SHP77 (cell line): ENCODE measurements around the gene OCIAD1.

Experiments used
- DNase-seq, 2 experiments: peaks; one replicate each; lab custom pipeline; 2025; lab: John Stamatoyannopoulos, UW

Gene OCIAD1

DNA sequence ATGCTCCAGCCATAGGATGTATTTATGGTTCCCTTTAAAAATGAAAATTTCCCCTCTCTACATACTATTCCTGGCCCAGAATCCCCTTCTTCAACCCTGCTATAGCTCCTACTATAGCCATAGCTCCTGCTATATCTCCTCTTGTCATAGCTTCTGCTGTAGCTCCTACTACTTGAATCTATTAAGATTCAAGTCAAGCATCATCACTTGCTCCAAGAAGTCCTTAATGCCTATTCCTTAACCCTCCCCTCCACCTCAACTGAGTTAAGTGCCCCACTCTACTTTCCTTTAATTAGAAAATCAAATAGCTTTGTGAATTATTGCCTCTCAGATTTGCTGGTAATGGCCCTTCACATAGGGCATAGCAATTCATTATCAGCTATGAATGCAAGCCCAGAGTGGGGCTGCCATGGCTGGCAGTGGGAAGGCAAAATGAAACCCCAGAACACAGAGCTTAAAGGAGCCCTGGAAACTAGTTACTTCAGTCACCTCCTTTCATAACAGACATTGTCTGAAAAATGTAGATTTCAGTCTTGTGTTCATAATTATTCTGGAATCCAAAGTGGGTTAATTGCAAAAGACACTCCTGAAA lies 60.2 kb downstream of the OCIAD1 start:
- DNase-seq, result no peak

DNA sequence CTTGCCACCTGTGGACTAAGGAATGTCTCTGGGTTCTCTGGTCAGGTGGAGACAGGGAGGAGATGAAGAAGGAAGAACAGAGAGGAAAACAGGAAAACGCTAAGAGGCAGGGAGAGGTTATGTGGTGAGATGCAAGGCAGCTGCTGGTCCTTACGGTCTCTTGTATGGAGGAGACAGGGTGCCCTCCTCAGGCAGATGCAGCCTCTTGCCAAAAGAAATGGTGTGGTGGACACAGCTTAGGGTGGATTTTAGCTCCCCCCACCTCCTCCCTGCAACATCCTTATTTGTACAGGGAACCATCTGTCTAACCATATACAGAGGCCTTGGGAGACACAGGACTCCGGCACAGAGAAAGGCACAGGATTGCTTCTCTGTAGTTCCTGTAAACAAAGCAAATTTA lies 66.0 kb downstream of the OCIAD1 start:
- DNase-seq, result no peak

DNA sequence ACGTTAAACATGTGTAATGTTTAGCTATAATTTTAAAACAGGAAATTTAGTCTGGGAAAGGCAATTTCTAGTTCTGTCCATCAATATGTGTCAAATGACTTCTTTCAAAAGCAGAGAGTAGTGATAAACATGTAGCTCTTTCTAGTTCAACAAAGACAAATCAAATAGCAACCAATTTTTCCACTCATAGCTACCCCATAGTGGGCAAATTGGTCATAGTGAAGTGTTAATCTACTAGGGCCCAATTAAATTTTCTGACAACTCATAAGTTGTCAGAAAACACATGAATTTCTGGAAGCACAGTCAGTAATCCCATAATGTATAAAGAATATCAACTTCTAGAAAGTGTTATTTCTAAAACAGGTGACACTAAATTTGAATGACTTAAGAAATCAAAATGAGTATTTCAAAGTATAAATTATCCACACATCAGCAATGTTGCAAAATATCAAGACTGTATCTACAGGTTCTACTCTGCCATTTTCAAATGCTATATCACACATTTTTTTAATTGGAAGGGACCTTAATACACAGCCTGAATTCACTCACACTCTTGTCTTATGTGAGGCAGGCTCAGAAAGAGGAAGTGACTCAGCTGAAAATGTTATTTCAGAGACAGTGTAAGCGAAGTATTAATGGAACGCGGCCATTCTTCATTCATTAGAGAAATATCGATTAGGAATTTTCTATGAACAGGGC lies 68.0 kb downstream of the OCIAD1 start:
- DNase-seq, result no peak

DNA sequence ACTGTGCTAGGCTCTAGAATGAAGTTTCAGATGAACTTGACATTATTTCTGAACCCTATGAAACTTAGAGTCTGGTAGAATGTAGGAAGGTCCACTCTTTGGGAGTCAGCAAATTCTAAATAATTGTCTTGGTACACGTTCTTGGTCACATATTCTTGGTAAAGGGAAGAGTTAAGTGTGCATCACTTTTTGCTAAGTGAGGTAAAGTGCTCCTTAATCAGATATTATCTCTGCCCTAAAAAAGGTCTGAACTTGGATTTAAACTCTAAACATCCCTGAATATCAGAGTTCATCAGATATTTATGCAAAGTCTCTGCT lies 68.5 kb downstream of the OCIAD1 start:
- no peak for DNase-seq

DNA sequence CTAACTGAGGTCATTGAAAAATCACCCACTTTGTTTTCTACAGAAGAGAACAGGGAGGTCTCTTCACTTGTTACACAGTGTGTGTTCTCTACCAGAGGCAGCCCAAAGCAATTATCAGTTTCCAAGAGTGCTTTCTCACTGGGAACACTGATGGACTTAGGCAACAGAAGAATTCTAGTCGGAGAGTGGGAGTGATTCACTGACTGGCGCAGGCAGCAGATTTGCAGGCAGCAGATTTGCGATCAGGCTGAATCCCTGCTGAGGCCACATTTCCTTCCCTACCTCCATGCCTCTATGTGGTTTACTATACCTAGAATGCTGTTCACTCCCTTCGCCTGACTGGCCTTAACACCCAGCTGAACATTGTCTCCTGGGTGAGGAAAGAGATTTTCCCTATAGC lies 69.1 kb downstream of the OCIAD1 start:
- no peak for DNase-seq

DNA sequence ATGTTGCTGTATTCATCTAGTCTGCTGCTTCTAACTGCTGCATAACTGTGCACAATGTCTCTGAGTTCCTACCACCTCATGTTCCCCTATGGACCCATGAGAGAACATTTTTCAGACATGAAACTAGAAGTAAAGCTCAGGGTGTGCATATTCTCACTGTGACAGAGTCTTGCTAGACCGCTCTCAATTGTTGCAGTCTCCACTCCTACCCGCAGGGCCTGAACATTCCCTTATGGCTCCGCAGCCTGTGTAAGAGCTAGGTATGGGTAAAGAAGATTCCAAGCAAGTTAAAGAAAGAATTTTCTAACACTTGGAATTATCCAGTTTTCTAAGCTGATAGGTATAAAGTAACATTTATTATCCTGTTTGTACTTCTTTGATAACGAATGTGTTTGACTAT lies 70.3 kb downstream of the OCIAD1 start:
- DNase-seq, result no peak

DNA sequence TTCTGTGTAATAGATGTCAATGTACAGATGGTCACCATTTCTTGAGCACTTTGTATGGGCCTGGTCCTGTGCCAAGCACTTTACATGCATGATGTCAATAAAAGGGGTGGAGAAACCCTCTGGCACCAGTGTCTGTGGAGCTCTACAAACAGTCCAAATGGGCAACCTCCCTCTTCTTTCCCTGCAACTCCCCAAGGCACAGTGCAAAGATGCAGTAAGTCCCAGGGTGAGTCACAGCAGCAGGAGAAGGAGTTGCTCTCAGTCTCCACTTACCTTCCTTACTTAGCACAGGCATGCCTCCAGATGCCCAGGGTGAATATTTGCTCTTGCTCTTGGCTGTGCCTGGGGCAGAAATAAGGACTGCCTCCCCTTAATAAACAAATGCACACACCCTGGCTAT lies 71.4 kb downstream of the OCIAD1 start:
- DNase-seq, result no peak

DNA sequence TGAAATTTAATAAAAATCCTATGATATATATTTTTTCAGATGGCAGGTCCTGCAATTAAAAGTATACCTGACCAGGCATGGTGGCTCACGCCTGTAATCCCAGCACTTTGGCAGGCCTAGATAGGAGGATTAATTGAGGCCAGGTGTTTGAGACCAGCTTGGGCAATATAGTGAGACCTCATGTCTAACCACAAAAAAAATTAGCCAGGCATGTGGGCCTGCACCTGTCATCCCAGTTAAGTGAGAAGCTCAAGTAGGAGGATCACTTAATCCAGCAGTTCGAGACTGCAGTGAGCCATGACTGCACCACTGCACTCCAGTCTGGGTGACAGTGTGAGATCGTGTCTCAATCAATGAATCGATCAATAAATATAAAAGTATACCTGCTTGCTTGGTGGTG lies 73.2 kb downstream of the OCIAD1 start:
- no peak for DNase-seq

DNA sequence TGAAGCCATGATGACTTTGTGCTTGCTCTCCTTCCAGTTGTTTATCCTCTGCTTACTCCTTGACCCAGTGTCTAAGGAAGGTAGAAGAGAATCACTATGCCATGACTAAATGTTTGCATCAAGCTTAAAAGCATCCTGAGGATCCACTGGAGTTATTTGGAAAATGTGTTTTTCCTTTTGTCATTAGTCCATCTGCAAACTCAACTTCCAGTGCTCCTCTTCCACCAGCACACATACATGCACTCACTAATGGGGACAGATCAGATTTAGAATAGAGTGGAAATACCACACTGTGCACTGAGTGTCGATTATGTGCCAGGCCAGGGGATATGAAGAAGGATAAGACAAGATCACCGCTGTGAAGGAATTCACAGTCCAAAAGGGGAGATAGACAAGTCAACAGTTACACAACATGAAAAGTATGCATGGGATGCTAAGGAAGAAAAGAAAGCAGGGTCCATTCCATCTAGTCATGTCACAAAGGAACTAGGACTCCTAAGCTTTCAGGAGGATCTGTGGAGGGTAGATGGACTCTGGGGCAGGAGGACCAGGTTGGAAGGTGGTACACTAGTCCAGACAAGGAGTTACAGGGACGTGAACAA lies 73.8 kb downstream of the OCIAD1 start:
- DNase-seq, result no peak

DNA sequence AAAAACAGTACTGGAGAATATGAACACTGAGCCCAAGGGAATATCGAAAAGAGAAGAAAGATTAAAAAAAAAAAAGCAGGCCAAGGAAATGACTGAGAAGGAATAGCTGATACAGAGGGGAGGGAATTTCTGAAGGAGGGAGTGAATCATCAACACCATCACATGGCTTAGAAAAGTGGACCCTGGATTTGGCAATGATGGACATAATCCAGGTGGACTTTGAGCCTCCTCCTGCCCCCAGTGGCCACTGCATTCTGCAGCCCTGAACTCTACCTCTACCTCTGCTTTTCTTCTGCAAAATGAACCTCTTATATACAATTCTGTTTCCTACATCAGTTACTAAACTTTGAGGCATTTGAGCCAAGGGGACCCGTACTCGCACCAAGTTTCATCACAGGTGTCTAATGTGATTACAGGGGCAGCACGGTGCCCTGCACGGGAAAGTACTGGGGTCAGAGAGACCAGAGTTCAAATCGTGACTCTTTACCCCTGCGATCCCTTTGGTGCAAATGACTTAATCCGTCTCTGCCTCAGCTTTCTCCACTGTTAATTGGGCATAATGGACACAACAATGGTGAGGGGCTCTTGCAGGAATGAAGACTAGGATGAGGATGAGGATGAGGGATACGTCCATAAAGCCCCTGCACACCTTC lies 74.6 kb downstream of the OCIAD1 start:
- no peak for DNase-seq

DNA sequence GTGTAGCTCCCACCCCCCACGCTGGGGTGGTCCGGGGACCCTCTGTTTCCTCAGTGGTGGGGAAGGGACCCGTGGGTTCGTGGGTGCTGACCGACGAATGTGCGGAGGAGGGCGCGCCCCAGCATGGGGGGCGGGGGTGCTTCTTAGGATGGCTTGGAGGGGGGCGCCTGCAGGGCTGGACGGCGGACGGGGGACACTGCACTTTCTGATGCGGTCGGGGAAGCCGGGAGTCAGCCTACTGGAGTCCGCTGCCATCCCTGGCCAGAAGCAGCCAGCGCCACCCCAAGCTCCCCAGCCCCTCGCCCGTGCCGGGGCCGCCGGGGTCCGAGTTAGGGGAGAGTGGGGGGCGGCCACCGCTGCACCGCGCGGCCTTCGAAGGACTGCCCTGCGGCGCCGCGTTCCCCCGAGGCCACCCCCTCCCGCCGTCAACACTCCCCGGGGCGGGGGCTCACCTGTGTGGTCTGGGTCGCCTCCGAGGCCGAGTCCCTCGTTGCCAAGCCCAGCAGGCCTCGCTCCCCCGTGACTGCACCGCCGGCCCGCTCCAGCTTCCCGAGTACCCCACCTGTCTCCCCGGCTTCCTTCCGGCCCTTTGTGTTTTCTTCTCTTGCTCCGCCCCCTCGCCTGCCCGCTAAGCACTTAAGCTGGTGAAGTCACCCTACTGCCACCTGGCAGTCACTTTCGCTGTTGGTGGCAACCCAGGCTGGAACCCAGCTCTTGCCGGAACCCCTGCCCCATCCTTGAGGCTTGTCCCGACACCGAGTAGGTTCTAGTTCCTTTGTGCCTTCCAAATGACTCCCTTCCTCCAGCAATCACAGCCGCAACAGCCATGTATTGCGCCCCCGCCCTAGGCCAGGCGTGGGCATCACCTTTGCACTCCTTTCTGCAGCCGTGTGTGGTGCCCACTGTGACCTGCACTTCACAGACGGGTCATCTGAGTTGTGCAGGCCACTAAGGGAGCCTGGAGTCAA lies 75.6 kb downstream of the OCIAD1 start, which contains the start of gene OCIAD2:
OCIAD2 (minus strand) TSS at position 569 of the 968 bp plus-strand sequence. CDS start 2,225 bp downstream, outside the sequence.
- DNase-seq, result peak; percentile 52 to 68

DNA sequence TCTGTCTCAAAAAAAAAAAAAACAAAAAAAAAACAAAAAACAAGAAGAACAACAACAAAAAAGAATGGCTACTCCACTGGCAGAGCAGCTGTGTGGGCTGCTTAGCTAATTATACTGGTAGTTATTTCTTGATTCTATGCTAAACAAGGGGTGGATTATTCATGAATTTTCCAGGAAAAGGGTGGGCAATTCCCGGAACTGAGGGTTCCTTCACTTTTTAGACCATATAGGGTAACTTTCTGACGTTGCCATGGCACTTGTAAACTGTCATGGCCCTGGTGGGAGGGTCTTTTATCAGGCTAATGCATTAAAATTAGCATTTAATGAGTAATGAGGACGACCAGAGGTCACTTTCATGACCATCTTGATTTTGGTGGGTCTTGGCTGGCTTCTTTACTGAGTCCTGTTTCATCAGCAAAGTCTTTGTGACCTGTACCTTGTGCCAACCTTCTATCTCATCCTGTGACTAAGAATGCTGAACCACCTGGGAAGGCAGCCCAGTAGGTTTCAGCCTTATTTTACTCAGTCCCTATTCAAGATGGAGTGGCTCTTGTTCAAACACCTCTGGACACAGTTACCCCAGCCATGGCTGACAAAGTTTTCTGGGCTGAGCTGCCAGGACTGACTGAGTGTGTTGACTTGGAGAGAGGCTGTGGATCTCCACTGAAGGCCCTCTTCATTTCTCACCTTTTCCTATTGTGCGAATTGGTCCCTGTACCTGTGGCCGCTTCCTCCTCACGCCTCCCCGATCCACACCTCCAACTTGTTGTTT lies 77.0 kb downstream of the OCIAD1 start:
- no peak for DNase-seq

DNA sequence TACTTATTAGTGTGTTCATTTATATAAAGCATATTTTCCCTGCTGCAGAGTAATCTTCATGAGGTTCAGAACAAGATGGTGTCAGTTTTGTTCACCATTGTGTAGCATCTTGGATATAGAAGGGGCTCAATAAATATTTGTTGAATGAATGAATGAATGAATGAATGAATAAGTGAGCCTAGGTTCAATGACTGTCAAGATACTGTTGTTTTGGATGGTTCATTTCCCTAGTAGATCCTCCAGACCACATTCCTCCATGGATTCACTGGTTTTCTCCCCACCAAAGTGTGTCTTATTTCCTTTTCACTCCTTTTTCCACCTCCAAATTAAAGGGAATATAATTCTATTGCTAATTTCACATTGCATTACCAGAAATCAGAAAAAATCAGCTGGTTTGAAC lies 77.8 kb downstream of the OCIAD1 start:
- no peak for DNase-seq

DNA sequence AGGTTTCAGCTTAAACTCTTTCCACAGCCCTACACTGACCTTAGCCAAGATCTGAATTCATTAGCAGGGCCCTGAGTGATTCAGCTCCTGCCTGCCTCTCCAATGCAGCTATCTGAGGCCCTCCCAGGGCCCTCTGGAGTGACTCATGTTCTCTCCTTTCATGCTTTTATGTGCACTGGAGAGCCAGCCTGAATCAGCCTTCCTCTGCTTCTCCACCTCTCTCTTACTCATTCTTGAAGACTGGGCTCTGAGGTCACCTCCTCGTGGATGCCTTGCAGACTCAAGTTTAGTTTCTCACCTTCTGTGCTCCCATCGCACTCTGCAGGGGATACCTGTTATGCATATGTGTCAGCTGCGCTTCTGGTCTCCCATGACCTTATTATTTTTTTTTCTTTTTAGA lies 78.8 kb downstream of the OCIAD1 start:
- DNase-seq, result no peak

DNA sequence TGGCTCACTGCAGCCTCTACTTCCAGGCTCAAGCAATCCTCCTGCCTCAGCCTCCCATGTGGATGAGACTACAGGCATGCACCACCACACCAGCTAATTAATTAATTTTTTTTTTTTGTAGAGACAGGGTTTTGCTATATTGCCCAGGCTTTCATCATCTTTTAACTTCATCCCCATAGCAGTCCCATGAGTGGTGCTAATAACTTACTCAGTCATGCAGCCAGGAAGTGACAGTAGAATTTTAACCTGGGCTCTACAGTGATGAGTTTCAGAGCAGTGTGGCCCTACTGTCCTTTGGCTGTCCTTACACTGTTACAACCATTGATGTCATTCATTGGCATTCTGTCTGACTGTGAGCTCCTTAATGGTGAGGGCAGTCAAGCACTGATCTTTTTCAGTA lies 79.6 kb downstream of the OCIAD1 start:
- no peak for DNase-seq
